H1 (cell line): ENCODE measurements around the gene TERF2IP. TPM values are rescaled to one million over a fixed set of nuclear protein-coding genes. Genes with fewer than 3 reads are reported as not detected.

Experiments used
- CTCF ChIA-PET: fragments of 300-600 bp; sonication (Branson Sonifier 250); formaldehyde crosslinking; loops from one replicate; lab custom pipeline; 2021; ENCODE audit not compliant: partially characterized antibody; lab: Charles Lee
- POLR2A ChIA-PET: fragments of 300-600 bp; sonication (Branson Sonifier 250); formaldehyde crosslinking; loops from one replicate; lab custom pipeline; 2021; ENCODE audit warnings: inconsistent platforms; ENCODE audit not compliant: partially characterized antibody; lab: Charles Lee
- DNase-seq, 2 experiments: peaks; one replicate each; pipeline versions ENCODE4 v3.0.0 to v3.0.0-alpha.2; 2010 to 2022; ENCODE audit warnings: low spot score in 2 of 2, low read depth in 1 of 2, mixed read lengths in 1 of 2
- FAIRE-seq: peaks from 2 replicates; lab custom pipeline; 2011; peaks lifted over from hg19 to GRCh38; lab: Jason Lieb, UNC
- H2AFZ ChIP-seq: 2 replicates; pipeline ENCODE4 v1.8.1; 2012; ENCODE audit warnings: low read length, inconsistent platforms
- H2AK5ac ChIP-seq: 2 replicates; pipeline ENCODE4 v1.6.1; 2013; ENCODE audit warnings: low read depth, low read length
- H2BK120ac ChIP-seq: replicated peaks from 2 replicates; pipeline ENCODE3; 2013; ENCODE audit warnings: low read depth, low read length, inconsistent platforms
- H2BK12ac ChIP-seq: 2 replicates; pipeline ENCODE4 v1.6.1; 2013; ENCODE audit warnings: low read depth, low read length
- H2BK15ac ChIP-seq: 2 replicates; pipeline ENCODE4 v1.6.1; 2013; ENCODE audit warnings: low read length
- H2BK20ac ChIP-seq: 2 replicates; pipeline ENCODE4 v1.6.1; 2013; ENCODE audit warnings: low read length
- H2BK5ac ChIP-seq: 2 replicates; pipeline ENCODE4 v1.6.1; 2013; ENCODE audit warnings: low read depth, low read length
- H3K14ac ChIP-seq: 2 replicates; pipeline ENCODE4 v1.6.1; 2013; ENCODE audit warnings: inconsistent platforms; ENCODE audit not compliant: insufficient read length
- H3K18ac ChIP-seq: 2 replicates; pipeline ENCODE4 v1.6.1; 2013; ENCODE audit warnings: low read length; ENCODE audit errors: extremely low read depth
- H3K23ac ChIP-seq: 2 replicates; pipeline ENCODE4 v1.6.1; 2013; ENCODE audit warnings: inconsistent platforms; ENCODE audit not compliant: insufficient read length
- H3K23me2 ChIP-seq: 2 replicates; pipeline ENCODE4 v1.6.1; 2013; ENCODE audit warnings: low read depth, low read length
- H3K27ac ChIP-seq: 2 replicates; pipeline ENCODE4 v1.6.1; 2011; ENCODE audit warnings: low read depth, low read length, inconsistent platforms
- H3K27me3 ChIP-seq, 4 experiments: replicated peaks in 1 of 4; 1 replicate in 1 of 4; 2 replicates in 3 of 4; pipeline versions ENCODE4 v1.6.1 to v1.8.1; 2011 to 2013; ENCODE audit warnings: low read length in 3 of 4, mild to moderate bottlenecking in 3 of 4, inconsistent platforms in 2 of 4, mixed read lengths in 2 of 4, moderate library complexity in 1 of 4; ENCODE audit not compliant: control insufficient read depth in 3 of 4, insufficient read depth in 3 of 4; ENCODE audit errors: extremely low read depth in 1 of 4
- H3K36me3 ChIP-seq, 4 experiments: 2 replicates each; pipeline versions ENCODE4 v1.6.1 to v1.8.1; 2011 to 2013; ENCODE audit warnings: mild to moderate bottlenecking in 4 of 4, low read length in 3 of 4, moderate library complexity in 2 of 4, control low read depth in 1 of 4, inconsistent platforms in 1 of 4; ENCODE audit not compliant: insufficient read depth in 4 of 4, control insufficient read depth in 2 of 4
- H3K4ac ChIP-seq: replicated peaks from 2 replicates; pipeline ENCODE3; 2013; ENCODE audit warnings: low read length, low read depth, mixed read lengths, inconsistent platforms; ENCODE audit not compliant: insufficient read length
- H3K4me1 ChIP-seq, 4 experiments: replicated peaks in 1 of 4; 1 replicate in 1 of 4; 2 replicates in 3 of 4; pipeline versions ENCODE4 v1.6.1 to v1.8.1; 2011 to 2013; ENCODE audit warnings: low read length in 3 of 4, inconsistent platforms in 2 of 4, mixed read lengths in 1 of 4; ENCODE audit not compliant: insufficient read depth in 4 of 4, control insufficient read depth in 3 of 4
- H3K4me2 ChIP-seq, 2 experiments: 2 replicates each; pipeline versions ENCODE4 v1.6.1 to v1.8.1; 2011 to 2013; ENCODE audit warnings: low read depth in 2 of 2, low read length in 2 of 2, control low read depth in 1 of 2, inconsistent platforms in 1 of 2, mild to moderate bottlenecking in 1 of 2; ENCODE audit not compliant: insufficient read depth in 1 of 2
- H3K4me3 ChIP-seq, 4 experiments: fragments of 200-600, 300-600 bp in 1 of 4; sonication (generic), shearing (Covaris generic), sonication (Bioruptor Twin) in 1 of 4; 2 replicates each; pipeline versions ENCODE4 v1.5.1 to v1.8.1; 2011 to 2016; ENCODE audit warnings: low read length in 4 of 4, low read depth in 3 of 4, control low read depth in 2 of 4, inconsistent platforms in 2 of 4, mild to moderate bottlenecking in 2 of 4, mixed read lengths in 1 of 4, moderate library complexity in 1 of 4; ENCODE audit not compliant: insufficient read depth in 2 of 4; ENCODE audit errors: extremely low read depth in 1 of 4
- H3K56ac ChIP-seq: replicated peaks from 2 replicates; pipeline ENCODE3; 2013; ENCODE audit warnings: low read depth, mild to moderate bottlenecking, mixed read lengths, low read length, inconsistent platforms; ENCODE audit not compliant: insufficient read length
- H3K79me1 ChIP-seq: 2 replicates; pipeline ENCODE4 v1.6.1; 2013; ENCODE audit warnings: low read depth, low read length, control low read depth
- H3K79me2 ChIP-seq, 2 experiments: 2 replicates each; pipeline versions ENCODE4 v1.6.1 to v1.8.1; 2012 to 2013; ENCODE audit warnings: low read length in 2 of 2, mild to moderate bottlenecking in 2 of 2, inconsistent platforms in 1 of 2; ENCODE audit not compliant: insufficient read depth in 2 of 2, control insufficient read depth in 1 of 2
- H3K9ac ChIP-seq, 4 experiments: replicated peaks in 1 of 4; 1 replicate in 1 of 4; 2 replicates in 3 of 4; pipeline versions ENCODE4 v1.6.1 to v1.8.1; 2011 to 2013; ENCODE audit warnings: low read depth in 3 of 4, low read length in 3 of 4, control low read depth in 2 of 4, mild to moderate bottlenecking in 2 of 4, moderate library complexity in 2 of 4, inconsistent platforms in 1 of 4; ENCODE audit errors: extremely low read depth in 1 of 4
- H3K9me3 ChIP-seq, 2 experiments: 2 replicates each; pipeline versions ENCODE4 v1.6.1 to v1.8.1; 2012 to 2013; ENCODE audit warnings: mild to moderate bottlenecking in 2 of 2, moderate library complexity in 2 of 2, control low read depth in 1 of 2, inconsistent platforms in 1 of 2, low read depth in 1 of 2, low read length in 1 of 2, mixed read lengths in 1 of 2; ENCODE audit not compliant: insufficient read depth in 2 of 2
- H4K20me1 ChIP-seq, 2 experiments: replicated peaks in 1 of 2; 2 replicates each; pipeline versions ENCODE3 to v1.8.1; 2011 to 2013; ENCODE audit warnings: inconsistent platforms in 2 of 2, low read length in 2 of 2, mild to moderate bottlenecking in 1 of 2; ENCODE audit not compliant: insufficient read depth in 2 of 2, control insufficient read depth in 1 of 2
- H4K5ac ChIP-seq: 2 replicates; pipeline ENCODE4 v1.6.1; 2013; ENCODE audit warnings: low read length, low read depth, mixed read lengths, inconsistent platforms; ENCODE audit not compliant: insufficient read length
- H4K8ac ChIP-seq: 2 replicates; pipeline ENCODE4 v1.8.0; 2013; ENCODE audit warnings: mild to moderate bottlenecking, moderate library complexity, low read length, inconsistent platforms; ENCODE audit not compliant: insufficient read depth; ENCODE audit errors: extremely low read depth
- H4K91ac ChIP-seq: replicated peaks from 2 replicates; pipeline ENCODE3; 2013; ENCODE audit warnings: low read length, mixed read lengths, inconsistent platforms; ENCODE audit not compliant: insufficient read length
- CHD1 ChIP-seq: IDR thresholded peaks from 2 replicates; pipeline ENCODE4 v1.6.1; 2012; ENCODE audit warnings: low read depth, low read length, improper control_type of control experiment
- RAD21 ChIP-seq, 2 experiments: IDR thresholded peaks in 1 of 2; conservative IDR thresholded peaks in 1 of 2; 2 replicates each; pipeline ENCODE4 v1.6.1; 2011; ENCODE audit warnings: low read depth in 2 of 2, low read length in 2 of 2, improper control_type of control experiment in 1 of 2, inconsistent platforms in 1 of 2, mild to moderate bottlenecking in 1 of 2, moderate library complexity in 1 of 2
- WGBS, 2 experiments: shearing (Covaris generic) in 1 of 2; methylation state at CpG; one replicate each; pipeline versions ENCODE4 v1.1.6 to v1.1.7; 2013 to 2015; ENCODE audit warnings: low lambda C conversion rate in 2 of 2, mixed read lengths in 2 of 2, inconsistent platforms in 1 of 2, low coverage in 1 of 2, missing lambda C conversion rate in 1 of 2; ENCODE audit not compliant: insufficient replicate concordance in 2 of 2, insufficient coverage in 1 of 2, insufficient read length in 1 of 2; ENCODE audit errors: extremely low coverage in 1 of 2, missing lambda C conversion rate in 1 of 2; 5-methylcytosine and 5-hydroxymethylcytosine counted together
- polyA plus RNA-seq, 7 experiments: library from polyadenylated mRNA; depleted of rRNA in 3 of 7; stranded (reverse) in 5 of 7; unstranded in 2 of 7; fragments of >200 nt in 5 of 7; fragments of 200-250 nt in 2 of 7; gene quantifications; 1 replicate in 5 of 7; 2 replicates in 1 of 7; 4 replicates in 1 of 7; pipeline versions ENCODE4 v1.2.1 to v1.2.3, GENCODE V29; 2011 to 2013; ENCODE audit warnings: missing spikeins in 2 of 7, mixed read lengths in 2 of 7
- total RNA-seq: library from RNA; stranded (reverse); fragmentation: NEBNext Ultra II Directional; extraction: Animal tissue kit (Norgen Biotek cat#: 25700); gene quantifications from 2 replicates; pipeline ENCODE4 v1.2.1, GENCODE V29; 2021
- TF ChIP-seq, protein P1 (sequence below), 3 experiments: IDR thresholded peaks; 1 replicate in 2 of 3; 2 replicates in 1 of 3; pipeline versions ENCODE4 v1.5.1 to v1.6.1; 2011; ENCODE audit warnings: low read length in 3 of 3, mild to moderate bottlenecking in 3 of 3, inconsistent platforms in 2 of 3, low read depth in 1 of 3, moderate library complexity in 1 of 3; ENCODE audit not compliant: insufficient read depth in 1 of 3; ENCODE audit errors: control extremely low read depth in 1 of 3

Gene TERF2IP
- total and polyA plus RNA-seq, 2 of the 8 experiments (the other 6 are each of a cell fraction or from before 2014, with no cell fraction given), result 5.5 to 15.1 TPM

DNA sequence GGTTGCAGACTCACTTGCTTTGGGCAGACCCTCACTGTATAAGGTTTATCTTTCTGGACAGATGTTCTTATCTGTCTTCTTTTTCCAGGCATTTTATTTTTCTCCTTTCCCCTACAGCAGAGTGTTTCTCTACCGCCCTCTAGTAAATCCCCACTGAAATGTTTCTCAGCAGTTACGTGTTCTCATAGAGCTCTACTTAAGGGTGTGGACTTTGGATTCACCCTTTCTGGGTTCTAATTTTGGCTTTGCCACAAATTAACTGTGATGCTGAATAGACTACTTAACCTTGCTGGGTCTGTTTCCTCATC lies 26.4 kb upstream of the TERF2IP start:
- no peak overlapping the region for H2AK5ac ChIP-seq
- H3K79me1 ChIP-seq, result no peaks in the 10 kb centered on the region; the same call in 1 of the 2 replicates
- DNase-seq (no peak), FAIRE-seq (no peak)
- H3K23ac ChIP-seq, result no peak overlapping the region
- no peak overlapping the region for H2BK20ac ChIP-seq
- peaks cover 0 to 9% (median 4%) of the 10 kb centered on the region in 4 experiments; a peak in 5 of 7 replicates for H3K4me1 ChIP-seq
- H4K5ac ChIP-seq, result no peak overlapping the region
- no peak overlapping the region for H2BK12ac ChIP-seq
- POLR2A ChIA-PET, result interaction anchor here (0.5 to 2.7 kb wide), 6 partner anchors 11 to 104 kb away, joined by 3 to 21 read pairs (median 6); no protein-coding TSS in a partner anchor
- H3K9ac ChIP-seq, result no peak overlapping the region
- H3K36me3 ChIP-seq, result peaks cover 6 to 41% (median 31%) of the 10 kb centered on the region in 4 experiments; a peak in 7 of 8 replicates
- no peak overlapping the region for H3K27ac ChIP-seq
- H3K56ac ChIP-seq, result no peak overlapping the region
- TF ChIP-seq, protein P1, sequence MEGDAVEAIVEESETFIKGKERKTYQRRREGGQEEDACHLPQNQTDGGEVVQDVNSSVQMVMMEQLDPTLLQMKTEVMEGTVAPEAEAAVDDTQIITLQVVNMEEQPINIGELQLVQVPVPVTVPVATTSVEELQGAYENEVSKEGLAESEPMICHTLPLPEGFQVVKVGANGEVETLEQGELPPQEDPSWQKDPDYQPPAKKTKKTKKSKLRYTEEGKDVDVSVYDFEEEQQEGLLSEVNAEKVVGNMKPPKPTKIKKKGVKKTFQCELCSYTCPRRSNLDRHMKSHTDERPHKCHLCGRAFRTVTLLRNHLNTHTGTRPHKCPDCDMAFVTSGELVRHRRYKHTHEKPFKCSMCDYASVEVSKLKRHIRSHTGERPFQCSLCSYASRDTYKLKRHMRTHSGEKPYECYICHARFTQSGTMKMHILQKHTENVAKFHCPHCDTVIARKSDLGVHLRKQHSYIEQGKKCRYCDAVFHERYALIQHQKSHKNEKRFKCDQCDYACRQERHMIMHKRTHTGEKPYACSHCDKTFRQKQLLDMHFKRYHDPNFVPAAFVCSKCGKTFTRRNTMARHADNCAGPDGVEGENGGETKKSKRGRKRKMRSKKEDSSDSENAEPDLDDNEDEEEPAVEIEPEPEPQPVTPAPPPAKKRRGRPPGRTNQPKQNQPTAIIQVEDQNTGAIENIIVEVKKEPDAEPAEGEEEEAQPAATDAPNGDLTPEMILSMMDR (IDR thresholded peaks at IDR 0.05; ENCODE audit: control extremely low read depth in 1 of 3, insufficient read depth in 1 of 3, low read depth in 1 of 3, low read length in 3 of 3), result peak in 2 of 3 experiments; percentile 32 to 36; a peak in 2 of 4 replicates
- TF ChIP-seq RAD21 (IDR thresholded peaks at IDR 0.05 in 1 of 2, conservative IDR thresholded peaks at IDR 0.05 in 1 of 2; ENCODE audit: low read depth in 2 of 2, low read length in 2 of 2) (peak; percentile 40 to 53; a peak in 3 of 4 replicates), CHD1 (no peak)
- H2BK120ac ChIP-seq, result no peak overlapping the region
- peaks cover 0 to 6% of the 10 kb centered on the region in 2 experiments; a peak in 1 of 4 replicates for H3K79me2 ChIP-seq
- H2BK15ac ChIP-seq, result no peak overlapping the region
- H3K9me3 ChIP-seq, result no peaks in the 10 kb centered on the region
- 59% methylated on average over 2 of the region's 2 CpGs; no CpG with 5 or more reads in 1 of the 2 experiments for WGBS, 2 experiments
- no peak overlapping the region for H4K91ac ChIP-seq
- H3K18ac ChIP-seq, result no peak overlapping the region
- no peaks in the 10 kb centered on the region for H4K20me1 ChIP-seq
- no peak overlapping the region for H2AFZ ChIP-seq
- H3K14ac ChIP-seq, result no peak overlapping the region
- H2BK5ac ChIP-seq, result no peak overlapping the region
- H3K23me2 ChIP-seq, result peaks cover 6% of the 10 kb centered on the region
- no peaks in the 10 kb centered on the region for H3K27me3 ChIP-seq
- 0 out of 8 replicates have a peak overlapping the region, but pooled peaks of 1 of the 4 experiments have one; percentile 82 for H3K4me3 ChIP-seq
- H4K8ac ChIP-seq, result no peak overlapping the region
- CTCF ChIA-PET, result interaction anchor here (0.6 to 4.3 kb wide), 21 partner anchors 8 to 425 kb away, joined by 3 to 22 read pairs (median 4); no protein-coding TSS in a partner anchor
- H3K4ac ChIP-seq, result no peak overlapping the region
- no peak overlapping the region for H3K4me2 ChIP-seq
